A673 (cell line): ENCODE data around the gene ROBO2.

Experiments used
- EZH2 ChIP-seq: fragments of 200-600 bp; sonication (generic); IDR thresholded peaks from 2 replicates; pipeline ENCODE4 v1.6.1; 2017; ENCODE audit warnings: borderline replicate concordance, low read depth, mild to moderate bottlenecking, mixed read lengths, antibody characterized with exemption, low read length; ENCODE audit not compliant: poor library complexity, severe bottlenecking
- TF ChIP-seq, protein P1 (sequence below): fragments of 300-800, 200-600 bp; sonication (generic); conservative IDR thresholded peaks from 2 replicates; pipeline ENCODE4 v1.5.1; 2017; ENCODE audit warnings: low read depth, mild to moderate bottlenecking, antibody characterized with exemption, low read length, moderate library complexity, mixed read lengths

DNA sequence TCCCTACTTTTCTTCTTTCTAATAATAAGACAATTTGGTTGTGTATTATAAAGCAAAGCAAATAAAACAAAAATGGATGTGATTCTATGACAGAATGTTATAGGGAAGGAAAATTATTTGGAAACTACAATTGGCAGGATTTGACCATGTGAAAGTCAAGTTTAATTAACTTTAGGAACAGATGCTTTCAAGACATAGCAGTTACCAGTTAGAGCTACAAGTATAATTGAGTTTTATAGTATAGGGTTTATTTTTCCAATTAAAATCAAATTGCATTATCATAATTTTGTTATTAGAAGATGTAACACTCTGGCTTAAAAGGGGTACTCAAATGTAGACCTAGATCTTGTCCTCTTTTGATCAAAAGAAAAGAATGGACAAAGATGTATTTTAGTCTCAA, 110.9 kb downstream of the ROBO2 start:
- TF ChIP-seq, protein P1, sequence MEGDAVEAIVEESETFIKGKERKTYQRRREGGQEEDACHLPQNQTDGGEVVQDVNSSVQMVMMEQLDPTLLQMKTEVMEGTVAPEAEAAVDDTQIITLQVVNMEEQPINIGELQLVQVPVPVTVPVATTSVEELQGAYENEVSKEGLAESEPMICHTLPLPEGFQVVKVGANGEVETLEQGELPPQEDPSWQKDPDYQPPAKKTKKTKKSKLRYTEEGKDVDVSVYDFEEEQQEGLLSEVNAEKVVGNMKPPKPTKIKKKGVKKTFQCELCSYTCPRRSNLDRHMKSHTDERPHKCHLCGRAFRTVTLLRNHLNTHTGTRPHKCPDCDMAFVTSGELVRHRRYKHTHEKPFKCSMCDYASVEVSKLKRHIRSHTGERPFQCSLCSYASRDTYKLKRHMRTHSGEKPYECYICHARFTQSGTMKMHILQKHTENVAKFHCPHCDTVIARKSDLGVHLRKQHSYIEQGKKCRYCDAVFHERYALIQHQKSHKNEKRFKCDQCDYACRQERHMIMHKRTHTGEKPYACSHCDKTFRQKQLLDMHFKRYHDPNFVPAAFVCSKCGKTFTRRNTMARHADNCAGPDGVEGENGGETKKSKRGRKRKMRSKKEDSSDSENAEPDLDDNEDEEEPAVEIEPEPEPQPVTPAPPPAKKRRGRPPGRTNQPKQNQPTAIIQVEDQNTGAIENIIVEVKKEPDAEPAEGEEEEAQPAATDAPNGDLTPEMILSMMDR: no peak
- TF ChIP-seq EZH2: no peak
